ENCODE data around the gene GRIK3. TPM values are rescaled to one million over a fixed set of nuclear protein-coding genes. Genes with fewer than 3 reads are reported as not detected.

The GRIK3 gene
- total and polyA plus RNA-seq, 2 of the 8 experiments (the other 6 are each of a cell fraction or from before 2014, with no cell fraction given): 2.1 to 3.4 TPM

GRCh38 chr1:36947384-36947783 is 86.9 kb downstream of the GRIK3 start:
- Histone ChIP-seq H3K79me2 (ENCODE audit: control insufficient read depth in 1 of 2, insufficient read depth in 2 of 2, low read length in 2 of 2) (no peaks in the 10 kb centered on the region), H2BK5ac (ENCODE audit: low read depth, low read length) (0 out of 2 replicates have a peak overlapping the region, but pooled peaks have one; percentile 24), H3K4ac (replicated peaks; ENCODE audit: insufficient read length, low read depth, low read length) (no peak overlapping the region), H4K20me1 (replicated peaks in 1 of 2; ENCODE audit: control insufficient read depth in 1 of 2, insufficient read depth in 2 of 2, low read length in 2 of 2) (no peaks in the 10 kb centered on the region), H3K4me1 (replicated peaks in 1 of 4; ENCODE audit: control insufficient read depth in 3 of 4, insufficient read depth in 4 of 4, low read length in 3 of 4) (peaks cover 2 to 8% (median 4%) of the 10 kb centered on the region in 4 experiments; a peak in 5 of 7 replicates), H2BK20ac (ENCODE audit: low read length) (no peak overlapping the region), H3K27ac (ENCODE audit: low read depth, low read length) (no peak overlapping the region), H3K36me3 (ENCODE audit: control insufficient read depth in 2 of 4, insufficient read depth in 4 of 4, low read length in 3 of 4) (no peaks in the 10 kb centered on the region), H2BK12ac (ENCODE audit: low read depth, low read length) (no peak overlapping the region), H4K91ac (replicated peaks; ENCODE audit: insufficient read length, low read length) (no peak overlapping the region), H2BK15ac (ENCODE audit: low read length) (0 out of 2 replicates have a peak overlapping the region, but pooled peaks have one; percentile 98), H3K18ac (ENCODE audit: extremely low read depth, low read length) (no peak overlapping the region), H2AK5ac (ENCODE audit: low read depth, low read length) (no peak overlapping the region), H3K9me3 (ENCODE audit: insufficient read depth in 2 of 2, low read depth in 1 of 2, low read length in 1 of 2) (no peaks in the 10 kb centered on the region), H3K23ac (ENCODE audit: insufficient read length) (no peak overlapping the region), H4K8ac (ENCODE audit: extremely low read depth, insufficient read depth, low read length) (no peak overlapping the region), H2AFZ (ENCODE audit: low read length) (no peak overlapping the region), H2BK120ac (replicated peaks; ENCODE audit: low read depth, low read length) (no peak overlapping the region), H3K23me2 (ENCODE audit: low read depth, low read length) (no peaks in the 10 kb centered on the region), H3K4me3 (ENCODE audit: extremely low read depth in 1 of 4, insufficient read depth in 2 of 4, low read depth in 3 of 4, low read length in 4 of 4) (no peak overlapping the region), H3K4me2 (ENCODE audit: insufficient read depth in 1 of 2, low read depth in 2 of 2, low read length in 2 of 2) (peak overlapping the region; percentile 11 to 33; a peak in 2 of 4 replicates), H3K79me1 (ENCODE audit: low read depth, low read length) (no peaks in the 10 kb centered on the region), H3K27me3 (replicated peaks in 1 of 4; ENCODE audit: control insufficient read depth in 3 of 4, extremely low read depth in 1 of 4, insufficient read depth in 3 of 4, low read length in 3 of 4) (no peaks in the 10 kb centered on the region), H4K5ac (ENCODE audit: insufficient read length, low read depth, low read length) (no peak overlapping the region), H3K9ac (replicated peaks in 1 of 4; ENCODE audit: extremely low read depth in 1 of 4, low read depth in 3 of 4, low read length in 3 of 4) (no peak overlapping the region), H3K14ac (ENCODE audit: insufficient read length) (no peak overlapping the region), H3K56ac (replicated peaks; ENCODE audit: insufficient read length, low read depth, low read length) (no peak overlapping the region)
- ChIA-PET CTCF (ENCODE audit: partially characterized antibody) (interaction anchor here (1.2 kb wide), 1 partner anchor 432 kb away, joined by 3 read pairs; no protein-coding TSS in a partner anchor), POLR2A (ENCODE audit: partially characterized antibody) (no interaction called here)
- 28% methylated on average over 2 of the region's 2 CpGs; no CpG with 5 or more reads in 1 of the 2 experiments for WGBS, 2 experiments (ENCODE audit: extremely low coverage in 1 of 2, insufficient coverage in 1 of 2, insufficient read length in 1 of 2, insufficient replicate concordance in 2 of 2, low coverage in 1 of 2, low lambda C conversion rate in 2 of 2, missing lambda C conversion rate in 1 of 2)
- no peak for DNase-seq (ENCODE audit: low read depth in 1 of 2, low spot score in 2 of 2)
- FAIRE-seq: no peak
- no peak for TF ChIP-seq NANOG (IDR thresholded peaks at IDR 0.05; ENCODE audit: insufficient read depth, low read depth, low read length, poor library complexity, severe bottlenecking)
- TF ChIP-seq HDAC2 (IDR thresholded peaks at IDR 0.05; ENCODE audit: borderline replicate concordance in 1 of 2, low read depth in 2 of 2, low read length in 2 of 2): no peak
- TF ChIP-seq SIX5 (IDR thresholded peaks at IDR 0.05; ENCODE audit: low read depth, low read length): no peak
- no peak for TF ChIP-seq TCF12 (IDR thresholded peaks at IDR 0.05; ENCODE audit: low read depth, low read length)
- no peak for TF ChIP-seq ATF3 (IDR thresholded peaks at IDR 0.05; ENCODE audit: insufficient read depth, low read depth, low read length)
- TF ChIP-seq CEBPB (IDR thresholded peaks at IDR 0.05; ENCODE audit: low read depth, low read length): no peak
- no peak for TF ChIP-seq NRF1 (IDR thresholded peaks at IDR 0.05; ENCODE audit: low read depth, low read length)
- no peak for TF ChIP-seq TAF7 (optimal IDR thresholded peaks at IDR 0.05; ENCODE audit: borderline replicate concordance, low read depth, low read length)
- no peak for TF ChIP-seq GABPA (IDR thresholded peaks at IDR 0.05; ENCODE audit: borderline replicate concordance, insufficient read depth, low read length)
- TF ChIP-seq BACH1 (IDR thresholded peaks at IDR 0.05; ENCODE audit: low read length): no peak
- no peak for TF ChIP-seq MAFK (IDR thresholded peaks at IDR 0.05; ENCODE audit: low read depth, low read length)
- no peak for TF ChIP-seq SRF (IDR thresholded peaks at IDR 0.05; ENCODE audit: low read depth, low read length)
- no peak for TF ChIP-seq RFX5 (IDR thresholded peaks at IDR 0.05; ENCODE audit: borderline replicate concordance, low read depth, low read length)
- no peak for TF ChIP-seq FOSL1 (IDR thresholded peaks at IDR 0.05; ENCODE audit: insufficient read depth, low read depth, low read length)
